GM19025 (cell line): ENCODE measurements around the gene TP53I13.

Source experiments
- ATAC-seq: cut with Tn5 transposase; IDR thresholded peaks from one replicate; pipeline ENCODE4 v1.9.1; 2021; ENCODE audit warnings: mild to moderate bottlenecking, low read depth, moderate library complexity; ENCODE audit not compliant: unreplicated experiment

TP53I13 gene

DNA sequence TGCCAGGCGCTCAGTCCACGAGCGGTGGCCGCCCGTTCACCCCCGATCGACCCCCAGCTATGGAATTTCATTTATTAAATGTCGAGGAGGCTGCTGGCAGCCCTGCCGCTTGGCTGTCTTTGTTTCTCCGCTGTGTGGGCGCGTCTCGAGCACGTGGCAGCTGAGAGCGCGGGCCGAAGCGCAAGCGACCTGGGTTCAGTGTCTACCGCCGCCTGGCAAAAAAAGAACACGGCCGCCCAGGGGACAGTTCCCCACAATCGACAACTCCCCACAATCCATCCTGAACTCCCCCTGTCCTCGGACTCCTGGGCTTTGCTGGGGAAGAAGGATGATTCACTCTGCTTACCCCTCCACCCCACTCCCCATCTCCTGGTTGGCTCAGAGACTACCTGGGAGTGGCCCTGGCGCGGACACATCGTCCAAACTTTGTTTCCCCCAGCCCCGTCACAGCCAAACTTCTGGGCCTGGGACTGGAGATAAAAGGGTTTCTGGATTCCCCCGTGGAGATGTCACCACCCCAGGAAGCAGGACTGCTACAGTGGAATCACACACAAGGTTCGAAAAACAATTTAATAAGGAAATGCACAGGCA, 22.7 kb downstream of the TP53I13 start:
- ATAC-seq, result no peak

DNA sequence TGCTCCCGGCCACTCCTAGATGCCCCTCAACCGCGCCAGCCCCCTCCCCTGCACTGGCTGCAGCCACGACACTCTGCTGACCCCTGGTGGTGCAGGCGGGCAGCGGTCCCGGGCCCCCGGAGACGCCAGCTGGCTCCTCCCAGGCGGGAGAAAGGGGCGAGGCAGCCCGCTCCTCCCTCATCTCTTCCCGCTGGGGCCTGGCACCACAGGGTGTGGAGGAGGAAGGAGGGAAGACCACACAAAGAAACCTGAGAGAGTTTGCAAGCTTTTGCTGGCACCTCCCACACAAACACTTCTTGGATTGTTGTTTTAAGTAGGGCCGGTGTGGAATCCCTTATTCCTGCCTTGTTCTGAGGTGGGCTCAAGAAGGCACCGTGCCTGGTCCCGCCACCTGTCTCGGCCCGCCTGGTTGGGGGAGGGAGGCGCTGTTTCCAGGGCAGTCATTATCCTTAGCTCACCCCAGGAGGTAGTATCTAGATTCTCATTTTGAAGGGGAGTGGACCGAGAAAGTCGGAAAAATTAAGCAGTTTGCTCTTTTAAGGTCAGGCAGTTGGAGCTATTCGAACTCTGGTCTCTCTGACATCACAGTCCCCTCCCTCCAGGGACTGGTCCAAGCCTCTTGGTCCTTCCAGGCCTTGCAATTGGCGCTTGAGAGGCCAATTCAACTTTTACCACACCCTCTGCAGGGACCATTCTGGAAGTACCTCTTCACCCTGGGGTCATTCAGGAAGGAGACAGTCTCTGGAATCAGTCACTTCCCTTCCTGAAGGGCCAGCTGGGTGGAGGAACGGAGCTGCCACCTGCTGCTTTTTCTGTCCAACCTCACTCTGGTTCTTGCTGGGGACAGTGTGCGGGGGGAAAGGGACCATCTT, 23.5 kb downstream of the TP53I13 start:
- no peak for ATAC-seq

DNA sequence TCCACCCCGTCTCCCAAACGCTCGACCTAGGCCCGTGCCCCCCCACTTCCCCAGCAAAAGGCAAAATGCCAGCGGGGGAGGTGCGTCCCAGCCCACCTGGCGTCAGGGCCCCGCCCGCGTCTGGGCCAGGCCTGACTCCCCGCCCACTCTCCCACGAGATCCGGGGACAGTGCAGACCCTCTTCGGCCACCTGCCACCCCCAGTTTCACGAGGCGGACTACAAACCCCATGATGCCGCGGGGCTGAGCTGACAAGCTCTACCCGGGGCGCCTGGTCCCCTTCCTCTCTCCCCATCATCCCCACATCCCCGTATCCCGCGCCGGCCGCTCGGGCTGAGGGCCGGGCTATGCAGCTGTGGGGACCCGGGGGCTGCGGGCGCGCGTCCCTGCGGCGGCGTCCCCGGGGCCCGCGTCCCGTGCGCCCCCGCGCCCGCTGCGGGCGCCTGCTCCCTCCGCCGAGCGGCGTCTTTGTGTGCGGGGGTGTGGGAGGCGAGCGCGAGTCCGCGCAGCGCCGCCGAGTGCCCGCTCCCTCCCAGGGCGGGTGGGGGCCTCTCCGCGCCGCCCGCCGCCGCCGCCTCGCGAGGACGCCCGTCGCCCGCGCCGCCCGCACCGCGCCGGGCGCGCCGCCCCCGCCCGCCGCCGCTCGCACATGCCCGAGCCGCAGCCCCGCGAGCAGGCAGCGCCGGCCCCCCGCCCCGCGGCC, 24.5 kb downstream of the TP53I13 start, which contains the start of gene ANKRD13B:
ANKRD13B (plus strand) TSS at position 283 of the 702 bp plus-strand sequence. CDS start 490 bp downstream, outside the sequence.
- ATAC-seq, result no peak

DNA sequence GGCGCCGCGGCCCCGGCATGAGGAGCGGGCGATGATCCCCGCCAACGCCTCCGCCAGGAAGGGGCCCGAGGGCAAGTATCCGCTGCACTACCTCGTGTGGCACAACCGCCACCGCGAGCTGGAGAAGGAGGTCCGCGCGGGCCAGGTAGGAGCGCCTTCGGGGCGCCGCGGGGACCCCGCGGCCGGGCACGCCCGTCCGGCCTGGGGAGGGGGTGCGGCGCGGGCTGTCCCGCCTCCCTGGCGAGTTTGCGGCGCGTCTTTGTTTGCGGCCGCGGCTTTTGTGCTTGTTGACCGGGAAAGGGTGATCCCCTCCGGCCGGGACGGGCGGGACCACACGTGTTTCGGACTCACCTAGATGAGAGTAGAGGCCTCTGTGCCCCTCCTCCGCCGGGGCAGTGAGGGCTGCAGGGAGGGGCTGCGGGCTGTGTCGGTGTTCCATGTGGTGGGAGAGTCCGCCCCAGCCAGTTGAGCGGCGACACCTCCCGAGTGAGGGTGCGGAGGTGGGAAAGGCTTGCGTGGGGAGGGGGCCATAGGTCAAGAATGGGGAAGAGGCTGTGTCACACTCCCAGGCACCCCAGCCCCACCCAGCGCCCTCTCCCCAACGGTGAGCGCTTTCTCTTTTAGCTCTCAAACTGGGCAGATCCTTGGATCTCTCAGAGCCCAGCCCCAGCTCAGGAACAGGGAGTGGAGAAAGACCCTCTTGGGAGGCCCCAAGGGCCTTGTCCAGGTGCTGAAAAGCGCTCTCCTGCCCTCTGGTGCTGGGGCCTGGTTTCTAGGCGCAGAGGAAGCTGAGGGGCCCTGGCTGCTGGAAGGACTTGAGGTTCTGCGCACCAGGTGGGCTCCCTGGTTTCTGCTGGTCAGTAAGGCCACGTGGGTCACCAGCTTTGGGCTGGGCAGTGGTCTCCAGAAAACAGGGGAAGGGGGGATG, 25.4 kb downstream of the TP53I13 start:
- ATAC-seq, result no peak

DNA sequence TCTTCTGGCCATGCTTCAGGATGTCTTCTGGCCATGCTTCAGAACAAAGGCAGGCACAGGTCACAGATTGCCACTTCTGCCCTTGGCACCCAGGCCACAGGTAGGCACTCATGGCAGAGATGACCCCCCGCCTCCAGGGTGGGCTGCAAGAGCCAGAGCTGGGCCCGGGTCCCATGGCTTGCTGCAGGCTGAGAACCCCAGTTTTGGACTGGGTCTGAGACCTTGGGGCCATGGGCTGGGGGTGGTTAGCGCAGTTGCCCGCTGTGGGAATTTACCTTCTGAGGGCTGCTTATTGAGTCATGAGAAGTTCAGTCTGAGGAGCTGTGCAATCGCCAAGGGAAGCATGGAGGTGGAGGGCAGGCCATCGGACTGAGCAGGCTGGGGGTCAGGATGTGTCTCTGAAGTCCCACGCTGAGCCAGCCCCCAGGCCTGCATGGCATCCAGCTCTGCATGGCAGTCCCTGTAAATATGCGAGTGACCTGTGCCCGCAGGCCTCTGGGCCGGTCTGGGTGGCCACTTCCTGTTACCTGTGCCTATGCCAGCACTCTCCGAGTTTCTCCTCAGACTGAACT, 26.1 kb downstream of the TP53I13 start:
- no peak for ATAC-seq

DNA sequence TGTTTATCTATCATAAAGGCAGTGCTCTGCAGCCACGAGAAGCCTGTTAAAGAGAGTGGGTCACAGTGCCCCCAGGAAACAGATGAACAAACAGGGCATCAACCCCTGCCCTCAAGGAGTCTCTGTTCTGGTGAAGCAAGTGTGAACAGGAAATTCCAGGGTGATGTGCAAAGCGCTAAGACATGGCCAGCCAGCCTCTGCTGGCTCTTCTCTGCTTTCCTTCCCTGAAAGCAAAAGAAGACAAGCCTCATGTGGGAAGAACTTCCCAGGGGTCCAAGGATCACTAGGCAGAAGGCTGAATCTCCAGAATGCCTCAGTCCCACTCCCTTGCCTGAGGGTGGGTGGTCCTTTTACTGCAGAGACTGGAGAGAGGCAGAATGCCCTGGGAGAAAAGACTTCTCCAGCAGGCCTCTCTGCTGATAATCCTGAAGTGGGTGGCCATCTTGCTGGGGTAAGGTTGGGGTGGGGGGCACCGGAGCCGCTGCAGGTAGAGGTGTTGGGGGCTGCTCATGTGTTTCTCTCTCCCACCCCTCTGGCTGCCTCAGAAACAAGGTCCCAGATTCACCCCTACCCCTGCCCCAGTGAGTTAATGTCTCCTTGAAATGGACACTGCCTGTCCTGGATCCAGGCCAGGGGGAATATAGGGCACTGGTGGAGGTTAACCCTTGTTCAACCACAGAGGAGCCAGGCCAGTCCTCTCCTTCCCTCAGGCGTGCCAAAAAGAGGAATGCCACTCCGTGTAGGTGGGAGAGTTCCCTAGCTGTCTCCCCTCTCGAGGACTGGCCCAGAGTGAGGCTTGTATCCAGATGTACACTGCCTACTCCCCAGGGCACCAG, 26.8 kb downstream of the TP53I13 start:
- no peak for ATAC-seq

DNA sequence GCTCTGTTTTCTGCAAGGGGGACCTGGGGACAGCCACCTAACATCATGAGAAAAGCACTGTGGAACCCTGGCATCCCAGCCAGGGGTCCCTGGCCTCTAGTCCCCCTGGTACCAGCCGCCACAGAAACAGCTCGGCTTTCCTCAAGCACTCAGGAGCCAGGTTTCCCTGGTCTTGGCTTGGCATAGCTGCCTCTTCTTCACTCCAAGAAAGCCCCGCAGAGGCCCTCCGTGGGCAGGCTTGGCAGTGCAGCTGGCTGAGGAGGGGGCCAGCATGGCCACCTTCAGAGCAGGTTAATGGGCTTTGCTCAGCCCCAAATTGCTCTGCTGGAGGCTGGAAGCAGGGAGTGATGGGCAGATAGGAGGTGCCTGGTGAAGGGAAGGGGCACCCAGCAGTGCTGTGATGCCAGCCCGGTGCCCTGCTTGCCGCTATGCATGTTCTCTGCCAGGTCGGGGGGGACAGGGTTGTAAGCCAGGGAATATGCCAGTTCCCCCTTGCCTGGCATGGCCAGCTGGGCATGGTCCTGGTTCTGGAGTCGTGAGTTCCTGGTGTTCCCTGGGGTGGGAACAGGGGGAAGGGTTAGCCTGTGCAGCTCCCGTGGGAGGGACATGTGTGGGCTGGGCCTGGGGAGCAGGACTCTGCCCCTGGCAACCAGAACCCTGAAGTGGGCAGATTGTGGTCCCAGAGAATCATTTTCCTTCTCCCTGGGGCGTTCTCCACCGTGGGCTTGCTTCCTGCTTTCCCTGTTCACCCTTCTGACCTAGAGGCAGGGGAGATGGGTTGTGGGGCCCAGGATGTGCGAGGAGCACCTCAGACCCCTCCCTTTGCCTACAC, 27.7 kb downstream of the TP53I13 start:
- no peak for ATAC-seq

DNA sequence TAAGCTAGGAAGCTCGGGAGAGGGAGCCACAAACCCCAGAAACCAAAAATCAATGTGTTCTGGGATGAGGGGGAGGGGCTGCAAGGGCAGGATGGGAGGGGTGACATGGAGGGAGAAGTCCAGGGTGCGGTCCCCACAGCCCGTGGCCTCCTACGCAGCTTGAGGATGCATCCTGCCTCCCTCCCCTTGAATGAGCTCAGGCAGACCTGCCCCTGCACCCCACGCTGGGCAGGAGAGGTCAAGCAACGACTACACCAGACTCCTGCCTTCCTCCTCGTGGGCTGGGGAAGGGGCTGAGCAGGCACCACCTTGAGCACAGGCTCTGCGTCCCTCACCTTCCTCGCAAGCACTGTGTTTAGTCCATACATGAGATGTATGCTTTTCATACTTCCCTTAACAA, 28.3 kb downstream of the TP53I13 start:
- no peak for ATAC-seq

DNA sequence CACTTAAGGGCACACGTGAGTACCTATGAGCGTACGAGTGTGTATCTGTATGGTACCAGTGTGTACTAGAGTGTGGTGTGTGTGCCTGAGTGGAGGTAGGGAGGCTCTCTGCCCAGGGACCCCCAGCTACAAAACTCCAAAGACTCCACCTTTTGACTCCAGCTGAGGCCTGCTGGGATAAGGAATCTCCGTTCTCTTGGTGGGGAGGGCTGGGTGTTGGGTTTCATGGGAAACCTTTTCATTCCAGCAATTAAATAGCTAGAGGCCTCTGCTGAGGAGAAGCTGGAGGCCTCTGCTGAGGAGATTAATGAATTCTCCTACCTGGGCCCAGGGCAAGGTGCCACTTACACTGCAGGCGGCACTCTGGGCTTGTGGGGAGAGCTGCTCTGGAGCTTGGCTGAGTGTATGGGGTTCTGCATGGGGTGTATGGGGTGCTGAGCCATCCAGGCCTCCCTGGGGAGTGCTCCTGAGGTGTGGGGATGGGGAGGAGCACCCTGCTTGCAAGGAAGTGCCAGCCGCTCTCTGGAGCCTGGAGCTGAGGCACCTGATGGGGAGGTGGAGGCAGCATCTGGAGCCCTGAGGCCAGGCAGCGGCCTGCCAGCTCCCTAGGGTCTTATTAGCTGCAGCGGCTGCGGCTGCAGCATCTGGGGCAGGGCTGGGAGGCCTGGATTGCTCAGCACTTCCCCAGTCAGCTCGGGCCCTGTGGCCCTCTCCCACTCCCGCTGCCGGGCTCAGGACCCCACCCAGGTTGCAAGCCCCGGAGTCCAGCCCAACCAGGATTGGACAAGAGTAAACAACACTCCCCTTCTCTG, 29.1 kb downstream of the TP53I13 start:
- ATAC-seq, result no peak

DNA sequence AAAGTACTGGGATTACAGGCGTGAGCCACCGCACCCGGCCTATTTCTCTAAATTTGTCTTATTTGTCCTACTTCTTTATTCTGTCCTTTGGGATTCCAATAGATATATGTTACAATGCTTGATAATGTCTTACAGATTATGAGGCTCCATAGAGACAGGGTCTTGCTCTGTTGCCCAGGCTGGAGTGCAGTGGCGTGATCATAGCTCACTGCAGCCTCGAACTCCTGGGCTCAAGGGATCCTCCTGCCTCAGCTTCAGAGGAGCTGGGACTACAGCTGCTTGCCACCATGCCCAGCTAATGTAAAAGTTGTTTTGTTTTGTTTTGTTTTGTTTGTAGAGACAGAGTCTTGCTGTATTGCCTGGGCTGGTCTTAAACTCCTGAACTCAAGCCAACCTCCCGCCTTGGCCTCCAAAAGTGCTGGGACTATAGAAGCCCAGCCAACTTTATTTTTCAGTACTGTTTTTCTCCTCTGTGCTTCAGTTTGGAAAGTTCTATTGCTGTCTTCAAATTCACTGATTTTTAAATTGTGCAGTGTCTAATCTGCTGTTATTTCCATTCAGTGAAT, 34.7 kb downstream of the TP53I13 start:
- no peak for ATAC-seq

DNA sequence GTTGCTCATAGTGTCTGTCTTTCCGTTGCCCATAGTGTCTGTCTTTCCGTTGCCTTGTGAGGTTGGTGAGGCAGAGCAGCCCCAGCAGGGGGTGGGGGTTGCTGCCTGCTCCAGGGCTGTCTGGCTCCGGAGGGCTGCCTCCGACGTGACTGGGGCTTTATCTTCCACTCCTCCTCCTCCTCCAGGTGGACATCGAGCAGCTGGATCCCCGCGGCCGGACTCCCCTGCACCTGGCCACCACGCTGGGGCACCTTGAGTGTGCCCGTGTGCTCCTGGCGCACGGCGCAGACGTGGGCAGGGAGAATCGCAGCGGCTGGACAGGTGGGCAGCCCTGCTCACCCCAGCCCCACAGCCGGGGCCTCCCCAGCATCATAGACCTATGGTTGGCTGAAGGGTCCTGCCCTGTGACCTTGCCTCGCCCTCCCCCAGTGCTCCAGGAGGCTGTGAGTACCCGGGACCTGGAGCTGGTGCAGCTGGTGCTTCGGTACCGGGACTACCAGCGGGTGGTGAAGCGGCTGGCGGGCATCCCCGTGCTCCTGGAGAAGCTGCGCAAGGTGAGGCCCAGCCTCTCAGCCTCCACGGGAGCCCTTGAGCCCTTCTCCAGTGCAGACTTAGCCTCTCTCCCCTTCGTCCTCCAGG, 39.2 kb downstream of the TP53I13 start:
- no peak for ATAC-seq

DNA sequence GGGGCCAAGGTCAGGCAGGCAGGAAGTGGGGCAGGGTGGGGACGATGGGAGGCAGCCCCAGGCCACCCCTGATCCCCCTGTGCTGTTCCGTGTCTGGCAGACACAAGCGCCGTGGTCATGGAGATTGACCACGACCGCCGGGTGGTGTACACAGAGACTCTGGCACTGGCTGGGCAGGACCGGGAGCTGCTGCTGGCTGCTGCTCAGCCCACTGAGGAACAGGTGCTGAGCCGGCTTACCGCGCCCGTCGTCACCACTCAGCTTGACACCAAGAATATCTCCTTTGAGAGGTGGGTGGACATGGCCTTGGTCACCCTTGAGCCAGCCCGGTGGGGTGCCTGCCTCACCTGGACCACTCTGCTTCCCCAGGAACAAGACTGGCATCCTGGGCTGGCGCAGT, 40.5 kb downstream of the TP53I13 start:
- ATAC-seq, result no peak

DNA sequence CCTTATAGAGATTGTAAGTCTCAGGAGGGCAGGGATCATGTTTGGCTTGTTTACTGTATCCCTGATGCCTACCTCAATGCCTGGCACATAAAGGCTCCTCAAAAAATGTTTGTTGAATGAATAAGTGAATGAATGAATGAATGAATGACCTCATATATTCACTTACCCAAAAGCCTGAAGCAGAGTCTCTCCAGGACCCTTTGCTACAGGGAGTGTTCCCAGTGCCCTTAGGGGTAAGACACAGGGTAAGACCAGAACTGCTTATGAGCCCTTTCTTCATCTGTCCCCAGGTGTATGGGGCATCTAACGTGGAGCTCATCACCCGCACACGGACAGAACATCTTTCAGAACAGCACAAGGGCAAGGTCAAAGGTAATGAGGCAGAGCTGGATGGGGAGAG, 41.9 kb downstream of the TP53I13 start:
- ATAC-seq, result no peak

DNA sequence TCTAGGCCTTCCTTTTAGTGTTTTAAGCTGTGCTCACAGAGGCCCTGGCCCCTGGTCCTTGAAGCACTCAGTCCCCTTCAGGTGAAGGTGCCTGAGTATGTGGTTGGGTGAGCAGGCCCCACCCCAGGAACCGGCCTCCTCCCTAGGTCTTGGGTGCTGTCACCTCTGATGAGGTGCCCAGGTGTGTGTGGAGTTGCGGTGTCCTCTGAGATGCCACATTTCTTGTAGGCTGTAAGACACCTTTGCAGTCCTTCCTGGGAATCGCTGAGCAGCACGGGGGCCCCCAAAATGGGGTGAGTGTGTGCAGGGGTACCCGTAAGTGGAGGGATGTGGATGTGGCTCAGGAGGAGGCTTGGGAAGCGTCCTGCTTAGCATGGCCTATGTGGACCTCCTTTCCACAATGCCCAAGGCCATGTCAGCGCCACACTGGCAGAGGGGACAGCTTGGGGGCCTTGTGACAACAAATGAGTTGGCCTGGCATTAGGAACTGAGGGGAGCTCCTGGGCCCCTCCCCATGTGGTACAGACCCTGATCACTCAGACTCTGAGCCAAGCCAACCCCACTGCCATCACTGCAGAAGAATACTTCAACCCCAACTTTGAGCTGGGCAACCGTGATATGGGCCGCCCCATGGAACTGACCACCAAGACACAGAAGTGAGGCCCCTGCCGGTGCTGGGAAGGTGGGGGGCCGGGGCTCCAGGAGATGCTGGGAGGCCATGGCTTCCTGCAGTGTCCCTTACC, 43.0 kb downstream of the TP53I13 start:
- ATAC-seq, result no peak

DNA sequence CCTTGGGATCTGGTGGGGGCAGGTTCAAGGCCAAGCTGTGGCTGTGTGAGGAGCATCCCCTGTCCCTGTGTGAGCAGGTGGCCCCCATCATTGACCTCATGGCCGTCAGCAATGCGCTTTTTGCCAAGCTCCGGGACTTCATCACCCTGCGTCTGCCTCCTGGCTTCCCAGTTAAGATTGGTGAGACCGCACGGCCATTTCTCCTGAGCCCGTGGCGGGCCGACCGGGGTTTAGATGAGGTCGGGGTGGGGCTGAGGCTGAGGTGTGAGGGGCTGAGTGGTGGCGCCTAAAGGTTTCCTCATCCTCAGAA, 43.5 kb downstream of the TP53I13 start:
- ATAC-seq, result no peak
